NCI-H524 (cell line): ENCODE data around the gene DPP6.

Experiments used
- DNase-seq, 2 experiments: peaks; one replicate each; lab custom pipeline; 2025; lab: John Stamatoyannopoulos, UW

Gene DPP6

GRCh38 chr7:154880513-154880912 lies 828.3 kb downstream of the DPP6 start:
- no peak for DNase-seq

DNA sequence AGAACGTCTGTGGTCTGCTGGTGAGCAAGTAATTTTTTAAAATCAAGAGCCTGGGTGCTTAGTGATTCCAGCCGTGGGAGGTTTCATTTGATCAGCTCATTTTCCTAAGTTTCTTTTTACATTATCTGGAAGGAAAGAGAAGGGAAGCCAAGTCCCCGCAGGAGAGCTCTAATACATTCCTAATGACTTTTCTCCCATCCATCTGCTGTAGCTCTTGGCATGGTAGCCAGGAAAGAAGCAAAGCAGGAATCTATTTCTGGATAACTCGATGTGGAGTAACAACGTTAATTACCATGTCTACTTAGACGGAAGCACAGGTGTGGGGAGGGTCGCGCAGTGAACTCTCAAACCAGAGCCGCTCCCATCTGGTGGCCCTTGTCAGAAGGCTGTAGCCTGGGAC lies 828.8 kb downstream of the DPP6 start:
- no peak for DNase-seq

DNA sequence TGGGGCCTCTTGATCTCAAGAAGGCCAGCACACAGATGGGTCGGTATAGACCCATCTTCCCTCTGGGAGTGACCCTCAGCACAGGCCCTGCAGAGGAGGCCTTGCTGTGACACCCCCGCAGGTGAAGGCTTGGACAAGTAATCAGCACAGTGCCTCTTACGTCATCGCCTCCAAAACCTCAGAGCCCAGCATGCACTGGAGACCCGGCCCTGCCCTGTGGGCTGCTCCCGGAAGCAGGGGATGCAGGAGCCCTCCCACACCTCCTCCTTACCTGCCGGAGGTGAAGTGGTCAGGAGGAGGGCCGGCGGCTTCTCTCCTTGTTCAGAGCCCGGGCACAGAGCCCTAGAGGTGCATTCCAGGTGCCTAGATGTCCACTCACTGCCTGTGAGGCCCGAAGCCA lies 829.3 kb downstream of the DPP6 start:
- DNase-seq, result no peak

DNA sequence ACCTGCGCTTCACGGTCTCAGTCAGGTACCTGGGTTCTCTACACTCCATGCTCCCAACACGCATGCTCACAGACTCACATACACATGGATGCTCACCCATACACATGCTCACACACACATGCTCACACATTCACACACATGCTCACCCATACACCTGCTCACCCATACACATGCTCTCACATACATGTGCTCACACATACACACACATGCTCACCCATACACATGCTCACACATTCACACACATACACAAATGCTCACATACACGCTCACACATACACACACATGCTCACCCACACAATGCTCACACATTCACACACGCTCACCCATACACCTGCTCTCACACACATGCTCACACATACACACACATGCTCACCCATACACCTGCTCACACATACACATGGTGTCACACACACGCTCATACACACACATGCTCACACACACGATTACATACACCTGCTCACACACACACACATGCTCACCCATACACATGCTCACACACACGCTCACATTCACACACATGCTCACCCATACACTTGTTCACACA lies 830.8 kb downstream of the DPP6 start:
- DNase-seq, result no peak

- no peak for DNase-seq
Measured at GRCh38 chr7:154884348-154884920, 832.2 kb downstream of the DPP6 start.

DNA sequence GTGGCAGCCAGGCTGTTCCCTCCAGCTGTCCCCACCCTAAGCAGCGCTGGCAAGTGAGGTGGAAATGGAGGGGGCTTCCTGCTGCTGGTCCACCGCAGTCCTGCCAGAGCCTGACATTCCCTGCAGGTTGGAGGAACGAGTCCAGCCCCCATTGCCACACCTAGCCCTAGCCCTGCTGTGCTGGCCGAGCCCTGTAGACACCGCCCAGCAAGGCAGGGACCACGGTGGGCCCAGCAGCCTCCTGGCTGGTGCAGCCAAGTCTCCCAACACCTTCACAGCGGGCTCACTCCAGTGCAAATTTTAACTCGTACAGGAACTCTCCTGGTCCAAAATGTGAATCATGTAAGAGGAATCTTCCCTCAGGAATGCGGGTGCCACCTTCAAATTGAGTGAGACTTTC lies 834.4 kb downstream of the DPP6 start:
- DNase-seq, result no peak

DNA sequence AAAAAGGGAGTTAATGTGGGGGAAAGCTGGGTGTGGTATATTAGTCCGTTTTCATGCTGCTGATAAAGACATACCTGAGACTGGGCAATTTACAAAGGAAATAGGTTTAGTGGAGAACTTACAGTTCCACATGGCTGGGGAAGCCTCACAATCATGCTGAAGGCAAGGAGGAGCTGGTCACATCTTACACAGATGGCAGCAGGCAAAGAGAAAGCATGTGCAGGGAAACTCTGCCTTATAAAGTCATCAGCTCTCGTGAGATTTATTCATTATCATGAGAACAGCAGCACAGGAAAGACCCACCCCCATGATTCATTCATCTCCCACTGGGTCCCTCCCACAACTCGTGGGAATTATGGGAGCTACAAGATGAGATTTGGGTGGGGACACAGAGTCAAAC lies 836.5 kb downstream of the DPP6 start:
- DNase-seq, result no peak

DNA sequence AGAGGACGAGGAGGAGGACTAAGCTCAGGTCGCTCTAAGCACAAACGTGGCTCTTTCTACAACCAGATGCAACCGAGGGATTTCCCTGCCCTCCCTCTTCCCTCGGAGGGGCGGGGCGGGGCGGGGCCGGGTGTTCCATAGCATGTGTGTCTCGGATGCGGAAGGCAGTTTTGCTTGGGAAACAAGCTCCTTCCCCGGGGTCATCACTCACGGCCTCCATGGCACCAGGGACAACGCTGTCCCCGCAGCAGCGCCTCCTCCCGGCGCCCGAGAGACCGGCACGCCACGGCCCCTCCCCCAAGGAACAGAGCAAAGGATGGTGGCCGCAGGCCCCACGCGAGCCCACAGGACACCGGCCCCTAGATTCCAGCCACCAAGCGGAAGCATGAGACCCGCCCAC lies 840.3 kb downstream of the DPP6 start:
- DNase-seq, result no peak

- no peak for DNase-seq
Measured at GRCh38 chr7:154896076-154896475, 843.9 kb downstream of the DPP6 start.

- no peak for DNase-seq
Measured at GRCh38 chr7:154898973-154899855, 847.0 kb downstream of the DPP6 start.

- no peak for DNase-seq
Measured at GRCh38 chr7:154899862-154900261, 847.7 kb downstream of the DPP6 start.

- no peak for DNase-seq
Measured at GRCh38 chr7:154902600-154903082, 850.4 kb downstream of the DPP6 start.

DNA sequence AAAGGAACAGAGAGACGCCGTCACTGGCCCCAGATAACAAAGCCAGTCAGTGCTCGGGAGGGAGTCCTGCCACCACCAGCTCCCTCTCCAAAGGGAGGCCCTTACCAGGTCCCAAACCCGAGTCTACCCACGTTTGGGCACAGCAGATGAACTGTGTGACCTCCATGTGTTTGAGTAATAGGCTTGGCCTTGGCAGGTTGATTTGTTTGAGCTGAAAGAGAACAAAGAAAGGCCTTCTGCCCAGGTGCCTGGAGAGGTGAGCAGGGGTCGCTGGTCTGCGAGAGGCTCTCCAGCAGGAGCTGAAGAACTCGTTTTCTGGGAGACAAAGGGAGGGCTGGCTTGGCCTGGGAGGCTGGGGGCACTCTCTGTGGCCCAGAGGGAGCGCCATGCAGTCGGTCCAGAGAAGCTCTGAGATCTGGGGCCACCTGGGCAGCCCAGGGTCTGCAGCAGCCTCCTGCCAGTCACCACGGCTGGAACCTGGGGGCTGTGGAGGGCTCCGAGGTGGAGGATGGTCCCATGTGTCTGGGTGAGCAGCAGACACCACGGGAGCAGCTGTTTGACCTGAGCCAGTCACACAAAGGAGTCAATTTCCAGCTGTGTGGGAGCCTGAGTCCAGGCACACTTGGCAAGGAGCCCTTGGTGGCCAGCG lies 851.0 kb downstream of the DPP6 start:
- no peak for DNase-seq

DNA sequence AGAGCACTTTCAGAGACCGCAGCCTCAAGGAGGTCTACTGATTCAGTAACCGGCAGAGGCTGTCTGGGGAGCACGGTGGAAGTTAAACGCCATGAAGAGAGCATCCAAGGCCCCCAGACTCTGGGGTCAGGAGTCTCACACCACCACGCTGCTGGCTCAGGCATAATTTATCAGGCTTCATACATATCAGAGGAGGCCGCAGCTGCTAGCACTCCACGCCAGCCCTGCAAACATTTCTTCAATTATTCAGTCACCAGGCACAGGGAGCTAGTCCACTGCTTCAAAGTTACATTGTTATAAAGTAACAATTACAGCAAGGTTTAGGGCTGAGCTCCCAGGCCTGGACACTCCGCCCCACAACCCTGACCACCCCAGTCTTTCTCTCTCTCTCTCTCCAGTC lies 852.9 kb downstream of the DPP6 start:
- no peak for DNase-seq

GRCh38 chr7:154905615-154906014 lies 853.4 kb downstream of the DPP6 start:
- DNase-seq, result no peak

DNA sequence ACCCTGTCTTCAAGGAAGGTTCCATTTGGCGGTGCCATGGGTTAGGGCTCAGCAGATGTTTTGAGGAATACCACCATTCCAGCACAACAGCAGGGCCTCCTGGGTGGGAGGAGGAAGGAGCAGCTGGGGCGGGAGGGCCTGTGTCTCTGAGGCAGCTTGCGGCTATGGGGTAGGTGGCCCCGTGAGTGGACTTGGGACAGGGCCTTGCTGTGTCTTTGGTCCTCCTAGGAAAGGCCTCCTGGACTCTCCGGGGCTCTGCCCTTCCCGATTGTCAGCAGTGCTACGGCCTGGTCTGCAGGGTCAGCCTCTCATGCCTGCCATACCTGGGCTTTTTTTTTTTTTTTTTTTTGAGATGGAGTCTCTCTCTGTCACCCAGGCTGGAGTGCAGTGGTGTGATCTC lies 854.0 kb downstream of the DPP6 start:
- no peak for DNase-seq

- no peak for DNase-seq
Measured at GRCh38 chr7:154906736-154907355, 854.6 kb downstream of the DPP6 start.

- no peak for DNase-seq
Measured at GRCh38 chr7:154907651-154908620, 855.7 kb downstream of the DPP6 start.

DNA sequence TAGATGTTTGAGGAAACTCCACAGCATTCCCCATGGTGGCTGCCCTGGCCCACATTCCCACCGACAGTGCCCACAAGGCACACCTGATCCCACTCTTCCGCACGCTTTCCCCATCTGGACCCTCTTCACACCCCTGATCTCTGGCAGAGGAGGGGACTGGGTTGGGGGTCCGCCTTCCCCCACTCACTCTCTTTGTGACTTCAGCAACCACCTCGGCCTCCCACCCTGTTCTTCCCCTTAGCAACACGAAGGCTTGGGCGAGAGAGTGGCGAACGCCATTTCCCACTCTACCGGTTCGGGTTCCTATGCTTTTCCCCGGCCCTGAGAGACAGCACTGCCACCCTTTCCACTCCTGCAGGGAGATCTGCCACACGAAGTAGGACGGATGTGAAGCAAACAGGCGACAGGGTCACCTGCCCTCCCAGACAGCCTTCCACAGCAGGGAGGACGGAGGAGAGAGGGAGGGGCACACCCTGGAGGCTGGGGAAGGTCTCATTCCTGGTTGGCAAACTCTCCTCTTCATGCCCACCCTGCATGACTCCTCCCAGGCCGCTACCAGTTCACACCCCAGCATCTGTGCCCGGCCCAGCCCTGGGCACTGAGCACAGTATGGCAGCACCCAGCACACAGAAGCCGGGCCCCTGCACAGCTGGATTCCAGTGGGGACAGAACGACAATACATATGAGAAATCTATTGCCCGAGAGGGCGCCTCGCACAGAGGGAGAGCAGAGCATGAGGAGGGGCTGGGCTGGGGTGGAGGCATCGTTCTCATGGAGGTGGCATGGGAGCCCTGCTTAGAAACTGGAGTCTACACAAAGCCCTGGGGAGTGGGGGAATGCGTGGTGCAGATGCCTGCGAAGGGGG lies 857.3 kb downstream of the DPP6 start:
- no peak for DNase-seq

DNA sequence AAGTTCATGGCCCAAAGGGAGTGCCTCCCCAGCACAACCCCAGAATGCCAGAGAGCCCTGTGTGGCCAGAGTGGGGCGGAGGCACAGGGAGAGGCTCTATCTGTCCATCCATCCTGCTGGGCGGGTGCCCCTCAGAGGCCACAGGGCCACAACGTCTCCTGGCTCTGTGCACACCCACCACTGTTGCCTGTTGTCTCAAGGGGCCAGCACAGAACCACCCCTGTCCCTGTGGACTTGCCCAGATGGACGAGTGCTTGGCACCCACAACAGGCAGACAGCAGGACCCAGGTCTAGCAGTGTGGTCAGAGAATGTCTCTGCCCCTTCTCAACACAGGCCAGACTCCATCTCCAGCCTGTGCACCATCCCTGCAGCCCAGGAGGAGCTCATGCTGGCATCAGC lies 857.9 kb downstream of the DPP6 start:
- no peak for DNase-seq
